Measurements from ENCODE around the gene BHLHE40. TPM values are rescaled to one million over a fixed set of nuclear protein-coding genes. Genes with fewer than 3 reads are reported as not detected.

The BHLHE40 gene
- total and polyA plus RNA-seq, 2 of the 13 experiments (the other 11 are each of a cell fraction or from before 2014, with no cell fraction given), result 1.8 to 51.0 TPM

DNA sequence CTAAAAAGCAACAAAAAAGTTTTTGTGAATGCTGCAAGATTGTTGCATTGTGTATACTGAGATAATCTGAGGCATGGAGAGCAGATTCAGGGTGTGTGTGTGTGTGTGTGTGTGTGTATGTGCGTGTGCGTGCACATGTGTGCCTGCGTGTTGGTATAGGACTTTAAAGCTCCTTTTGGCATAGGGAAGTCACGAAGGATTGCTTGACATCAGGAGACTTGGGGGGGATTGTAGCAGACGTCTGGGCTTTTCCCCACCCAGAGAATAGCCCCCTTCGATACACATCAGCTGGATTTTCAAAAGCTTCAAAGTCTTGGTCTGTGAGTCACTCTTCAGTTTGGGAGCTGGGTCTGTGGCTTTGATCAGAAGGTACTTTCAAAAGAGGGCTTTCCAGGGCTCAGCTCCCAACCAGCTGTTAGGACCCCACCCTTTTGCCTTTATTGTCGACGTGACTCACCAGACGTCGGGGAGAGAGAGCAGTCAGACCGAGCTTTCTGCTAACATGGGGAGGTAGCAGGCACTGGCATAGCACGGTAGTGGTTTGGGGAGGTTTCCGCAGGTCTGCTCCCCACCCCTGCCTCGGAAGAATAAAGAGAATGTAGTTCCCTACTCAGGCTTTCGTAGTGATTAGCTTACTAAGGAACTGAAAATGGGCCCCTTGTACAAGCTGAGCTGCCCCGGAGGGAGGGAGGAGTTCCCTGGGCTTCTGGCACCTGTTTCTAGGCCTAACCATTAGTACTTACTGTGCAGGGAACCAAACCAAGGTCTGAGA, 4.7 kb downstream of the BHLHE40 start (continued):
- no peak for TF ChIP-seq HDAC1 (CRISPR knock-in tag; IDR thresholded peaks at IDR 0.05)
- peak; percentile 47; the same call in 1 of the 2 replicates for TF ChIP-seq SIN3A (IDR thresholded peaks at IDR 0.05; ENCODE audit: borderline replicate concordance, low read depth, low read length)
- TF ChIP-seq ZNF709 (CRISPR knock-in tag; IDR thresholded peaks at IDR 0.05), result 0 out of 2 replicates have a peak, but pooled peaks have one; percentile 19
- TF ChIP-seq SMC3 (IDR thresholded peaks at IDR 0.05; ENCODE audit: low read length), result no peak
- no peak for TF ChIP-seq IKZF5 (CRISPR knock-in tag; IDR thresholded peaks at IDR 0.05)
- no peak for TF ChIP-seq KDM5B (CRISPR knock-in tag; IDR thresholded peaks at IDR 0.05; ENCODE audit: borderline replicate concordance)
- no peak for TF ChIP-seq KLF15 (CRISPR knock-in tag; IDR thresholded peaks at IDR 0.05; ENCODE audit: borderline replicate concordance)
- TF ChIP-seq MEIS1 (CRISPR knock-in tag; IDR thresholded peaks at IDR 0.05; ENCODE audit: borderline replicate concordance), result 0 out of 2 replicates have a peak, but pooled peaks have one; percentile 21
- TF ChIP-seq GLI4 (CRISPR knock-in tag; IDR thresholded peaks at IDR 0.05; ENCODE audit: borderline replicate concordance), result peak; percentile 34; the same call in 1 of the 2 replicates
- TF ChIP-seq MTF1 (CRISPR knock-in tag; IDR thresholded peaks at IDR 0.05), result no peak
- TF ChIP-seq MED1 (CRISPR knock-in tag; IDR thresholded peaks at IDR 0.05), result peak; percentile 15; the same call in 1 of the 2 replicates
- TF ChIP-seq BRF2 (CRISPR knock-in tag; IDR thresholded peaks at IDR 0.05), result no peak
- no peak for TF ChIP-seq ZNF12 (CRISPR knock-in tag; IDR thresholded peaks at IDR 0.05)
- TF ChIP-seq RFX5 (IDR thresholded peaks at IDR 0.05; ENCODE audit: low read depth, low read length), result no peak
- no peak for TF ChIP-seq SRSF4 (IDR thresholded peaks at IDR 0.05; ENCODE audit: low read depth, low read length, poor library complexity, severe bottlenecking)
